ENCODE data around the gene ARL4A. TPM values are rescaled to one million over a fixed set of nuclear protein-coding genes. Genes with fewer than 3 reads are reported as not detected.

Gene ARL4A
- total and polyA plus RNA-seq, 2 donors (not counting 3 experiments of a cell fraction or from before 2014, with no cell fraction given) = 34.1 to 43.2 TPM

- DNase-seq (ENCODE audit: low read depth, low spot score) = peak; percentile 83
- peaks cover 48% of the 10 kb centered on the region for H3K4me1 ChIP-seq (ENCODE audit: control insufficient read depth, extremely low read depth, insufficient read depth, low read length)
- H3K4me2 ChIP-seq (ENCODE audit: insufficient read depth, low read length) = peak overlapping the region; percentile 27
- no peaks in the 10 kb centered on the region for H3K79me2 ChIP-seq (ENCODE audit: control insufficient read depth, insufficient read depth, low read length)
- TF ChIP-seq MYC (IDR thresholded peaks at IDR 0.05; ENCODE audit: low read depth, low read length) (no peak), EZH2 (IDR thresholded peaks at IDR 0.05; ENCODE audit: borderline replicate concordance, low read depth, low read length, severe bottlenecking) (no peak), GATA2 (IDR thresholded peaks at IDR 0.05; ENCODE audit: insufficient read depth, insufficient read length, low read depth, low read length) (no peak), JUN (IDR thresholded peaks at IDR 0.05; ENCODE audit: borderline replicate concordance, insufficient read depth, insufficient read length, low read depth) (no peak), POLR2AphosphoS5 (IDR thresholded peaks at IDR 0.05; ENCODE audit: insufficient read depth, low read depth, low read length) (no peak), MAX (IDR thresholded peaks at IDR 0.05; ENCODE audit: insufficient read depth, insufficient read length) (no peak), FOS (IDR thresholded peaks at IDR 0.05; ENCODE audit: borderline replicate concordance, insufficient read depth, low read length) (no peak), POLR2A (IDR thresholded peaks at IDR 0.05; ENCODE audit: low read depth, low read length) (no peak), CTCF (IDR thresholded peaks at IDR 0.05; ENCODE audit: extremely low read depth in 1 of 2, insufficient read depth in 1 of 2, low read depth in 1 of 2, low read length in 2 of 2) (no peak)
- H3K9me3 ChIP-seq (replicated peaks; ENCODE audit: control insufficient read depth, insufficient read depth, low read length) = no peaks in the 10 kb centered on the region
- dilution Hi-C loops (cut with MboI; ENCODE audit: extremely low pct_ligation_motif_present, low sequenced_read_pairs) (no loop called here), intact Hi-C loops (cut with micrococcal nuclease) (loop anchor here (1.0 kb wide), 2 partner anchors 35 to 386 kb away; no protein-coding TSS in a partner anchor)
- no peaks in the 10 kb centered on the region for H3K9me1 ChIP-seq (replicated peaks; ENCODE audit: control insufficient read depth, extremely low read depth, insufficient read depth, low read length)
- ChIA-PET CTCF (interaction anchor here (0.9 to 1.4 kb wide), 4 partner anchors 13 to 218 kb away, joined by 3 to 6 read pairs (median 4); partner anchors contain the start of gene ARL4A), POLR2A (no interaction called here)
- no peak overlapping the region for H3K9ac ChIP-seq (replicated peaks; ENCODE audit: extremely low read depth, insufficient read depth, low read length)
- no peaks in the 10 kb centered on the region for H4K20me1 ChIP-seq (replicated peaks; ENCODE audit: control insufficient read depth, extremely low read depth, insufficient read depth, low read length)
- no TSS peak for BruUV-seq (replicated peaks)
- H3K4me3 ChIP-seq (replicated peaks in 1 of 3; ENCODE audit: insufficient read depth in 1 of 3, low read depth in 1 of 3, low read length in 3 of 3) = no peak overlapping the region
- H3K27me3 ChIP-seq (ENCODE audit: control insufficient read depth in 2 of 2, insufficient read depth in 2 of 2, low read length in 2 of 2) = no peaks in the 10 kb centered on the region
- FAIRE-seq = peak; percentile 79
- peak overlapping the region; percentile 56 for H3K27ac ChIP-seq (ENCODE audit: insufficient read depth, low read depth, low read length)
- H3K36me3 ChIP-seq (ENCODE audit: control insufficient read depth in 2 of 2, extremely low read depth in 1 of 2, insufficient read depth in 2 of 2, low read length in 2 of 2) = no peaks in the 10 kb centered on the region
- peak overlapping the region; percentile 88 for H2AFZ ChIP-seq (ENCODE audit: low read depth, low read length)
Observed at GRCh38 chr7:12731214-12731656, 43.8 kb downstream of the ARL4A start.
